HL-60 (cell line): ENCODE data around the gene XNDC1N.

Experiments
- DNase-seq, 2 experiments: peaks; one replicate each; pipeline ENCODE4 v3.0.0-alpha.2; 2010 to 2020; ENCODE audit warnings: low read depth in 1 of 2, low spot score in 1 of 2
- H3K27ac ChIP-seq: fragments of 250-450 bp; sonication (Bioruptor Pico); replicated peaks from 2 replicates; pipeline ENCODE4 v1.5.1; 2020; ENCODE audit warnings: mild to moderate bottlenecking, moderate library complexity
- H3K27me3 ChIP-seq: fragments of 250-450 bp; sonication (Bioruptor Pico); 2 replicates; pipeline ENCODE4 v1.5.1; 2021; ENCODE audit warnings: mild to moderate bottlenecking, moderate library complexity; ENCODE audit not compliant: insufficient read depth, poor library complexity, severe bottlenecking
- H3K4me3 ChIP-seq: replicated peaks from 2 replicates; pipeline ENCODE4 v1.5.1; 2011; ENCODE audit warnings: mild to moderate bottlenecking, control low read depth, low read length; ENCODE audit not compliant: insufficient read depth
- CTCF ChIP-seq: IDR thresholded peaks from one replicate; pipeline ENCODE4 v1.5.1; 2011; ENCODE audit warnings: low read length, control low read depth, inconsistent platforms; ENCODE audit not compliant: insufficient read depth
- GABPA ChIP-seq: IDR thresholded peaks from 2 replicates; pipeline ENCODE4 v1.6.1; 2012; ENCODE audit warnings: low read depth
- POLR2AphosphoS5 ChIP-seq: IDR thresholded peaks from 2 replicates; pipeline ENCODE4 v1.6.1; 2012; ENCODE audit warnings: low read depth
- REST ChIP-seq: IDR thresholded peaks from 2 replicates; pipeline ENCODE4 v1.6.1; 2012; ENCODE audit warnings: low read depth; ENCODE audit not compliant: insufficient replicate concordance
- SPI1 ChIP-seq: IDR thresholded peaks from 2 replicates; pipeline ENCODE4 v1.6.1; 2012; ENCODE audit warnings: low read depth, mild to moderate bottlenecking, borderline replicate concordance

The XNDC1N gene

GRCh38 chr11:71934213-71934612 is 5.8 kb upstream of the XNDC1N start:
- TF ChIP-seq CTCF (no peak), POLR2AphosphoS5 (no peak), SPI1 (peak; percentile 63; the same call in 1 of the 2 replicates), GABPA (no peak), REST (no peak)
- DNase-seq, result peak in 1 of 2 experiments; percentile 47
- Histone ChIP-seq H3K27me3 (no peaks in the 10 kb centered on the region), H3K4me3 (no peak overlapping the region), H3K27ac (no peak overlapping the region)

GRCh38 chr11:71933141-71933933 is 4.9 kb upstream of the XNDC1N start:
- H3K27ac ChIP-seq, result no peak overlapping the region
- TF ChIP-seq GABPA (no peak), CTCF (no peak), SPI1 (no peak), POLR2AphosphoS5 (no peak), REST (no peak)
- no peaks in the 10 kb centered on the region for H3K27me3 ChIP-seq
- no peak for DNase-seq
- no peak overlapping the region for H3K4me3 ChIP-seq

GRCh38 chr11:71931245-71931602 is 2.8 kb upstream of the XNDC1N start:
- H3K27ac ChIP-seq, result no peak overlapping the region
- DNase-seq, result no peak
- H3K27me3 ChIP-seq, result no peaks in the 10 kb centered on the region
- no peak overlapping the region for H3K4me3 ChIP-seq
- TF ChIP-seq SPI1, result no peak
- TF ChIP-seq GABPA, result no peak
- TF ChIP-seq POLR2AphosphoS5, result no peak
- no peak for TF ChIP-seq CTCF
- no peak for TF ChIP-seq REST
